Karpas-422 (cell line): ENCODE results near the gene RINL. TPM values are rescaled to one million over a fixed set of nuclear protein-coding genes. Genes with fewer than 3 reads are reported as not detected.
A peak's percentile ranks its signal among the peaks of the same experiment; 100 is the strongest.

ENCODE experiments used
- DNase-seq: peaks from one replicate; pipeline ENCODE4 v3.0.0-alpha.2; 2015
- H2AFZ ChIP-seq: fragments of 200-600 bp; sonication (generic); 2 replicates; pipeline ENCODE4 v1.6.1; 2014; ENCODE audit warnings: antibody characterized with exemption, low read length, mixed read lengths
- H3K27ac ChIP-seq: fragments of 200-600 bp; sonication (generic); 2 replicates; pipeline ENCODE4 v1.5.1; 2014; ENCODE audit warnings: mild to moderate bottlenecking, low read length, moderate library complexity
- H3K27me3 ChIP-seq: fragments of 200-600 bp; sonication (generic); 2 replicates; pipeline ENCODE4 v1.6.1; 2014; ENCODE audit warnings: low read length, mixed read lengths
- H3K36me3 ChIP-seq: fragments of 200-600 bp; sonication (generic); 2 replicates; pipeline ENCODE4 v1.6.1; 2014; ENCODE audit warnings: low read length, mixed read lengths; ENCODE audit not compliant: insufficient read depth
- H3K4me1 ChIP-seq: fragments of 200-600 bp; sonication (generic); 2 replicates; pipeline ENCODE4 v1.6.1; 2014; ENCODE audit warnings: mild to moderate bottlenecking, low read length, mixed read lengths
- H3K4me2 ChIP-seq: fragments of 200-600 bp; sonication (generic); 2 replicates; pipeline ENCODE4 v1.6.1; 2014; ENCODE audit warnings: low read length, low read depth, mild to moderate bottlenecking; ENCODE audit not compliant: poor library complexity, severe bottlenecking
- H3K4me3 ChIP-seq: fragments of 200-600 bp; sonication (generic); 2 replicates; pipeline ENCODE4 v1.5.1; 2014; ENCODE audit warnings: mild to moderate bottlenecking, antibody characterized with exemption, low read length, mixed read lengths
- H3K79me2 ChIP-seq: fragments of 200-600 bp; sonication (generic); 2 replicates; pipeline ENCODE4 v1.6.1; 2014; ENCODE audit warnings: mild to moderate bottlenecking, low read length, mixed read lengths
- H3K9ac ChIP-seq: fragments of 200-600 bp; sonication (generic); 2 replicates; pipeline ENCODE4 v1.6.0; 2014; ENCODE audit warnings: low read length
- H3K9me2 ChIP-seq: fragments of 200-600 bp; sonication (generic), shearing (Covaris generic); replicated peaks from 2 replicates; pipeline ENCODE4 v1.6.0; 2014; ENCODE audit warnings: mild to moderate bottlenecking, low read length, moderate library complexity; ENCODE audit not compliant: insufficient read depth
- H3K9me3 ChIP-seq: fragments of 300-700, 200-600 bp; sonication (generic); 2 replicates; pipeline ENCODE4 v1.6.1; 2014; ENCODE audit warnings: low read length, mixed read lengths
- H4K20me1 ChIP-seq: fragments of 200-600 bp; sonication (generic); 2 replicates; pipeline ENCODE4 v1.6.1; 2014; ENCODE audit warnings: mild to moderate bottlenecking, antibody characterized with exemption, low read length, low read depth; ENCODE audit not compliant: insufficient read depth
- total RNA-seq: library from RNA; depleted of rRNA; stranded (reverse); fragments of >200 nt; shearing (Covaris generic); gene quantifications from 2 replicates; pipeline ENCODE4 v1.2.3, GENCODE V29; 2014; ENCODE audit warnings: low replicate concordance

The RINL gene
- total RNA-seq, 1 experiment from 2014 or later: 69.3 TPM

GRCh38 chr19:38845374-38846024 lies 32.6 kb downstream of the RINL start:
- H3K27me3 ChIP-seq: no peaks in the 10 kb centered on the region
- no peak overlapping the region for H2AFZ ChIP-seq
- peaks cover 58% of the 10 kb centered on the region for H4K20me1 ChIP-seq
- H3K9ac ChIP-seq: no peak overlapping the region
- H3K4me2 ChIP-seq: no peak overlapping the region
- no peak overlapping the region for H3K4me3 ChIP-seq
- DNase-seq: no peak
- no peak overlapping the region for H3K27ac ChIP-seq
- H3K9me2 ChIP-seq: no peaks in the 10 kb centered on the region
- H3K4me1 ChIP-seq: peaks cover 18% of the 10 kb centered on the region
- no peaks in the 10 kb centered on the region for H3K9me3 ChIP-seq
- H3K79me2 ChIP-seq: peaks cover 63% of the 10 kb centered on the region
- H3K36me3 ChIP-seq: peaks cover 72% of the 10 kb centered on the region

GRCh38 chr19:38844093-38844686 lies 33.9 kb downstream of the RINL start:
- DNase-seq: no peak
- no peak overlapping the region for H3K27ac ChIP-seq
- no peak overlapping the region for H3K4me2 ChIP-seq
- no peaks in the 10 kb centered on the region for H3K9me2 ChIP-seq
- H3K36me3 ChIP-seq: peaks cover 80% of the 10 kb centered on the region
- H4K20me1 ChIP-seq: peaks cover 58% of the 10 kb centered on the region
- H3K27me3 ChIP-seq: no peaks in the 10 kb centered on the region
- H3K9ac ChIP-seq: no peak overlapping the region
- H2AFZ ChIP-seq: no peak overlapping the region
- H3K9me3 ChIP-seq: no peaks in the 10 kb centered on the region
- no peak overlapping the region for H3K4me3 ChIP-seq
- peaks cover 18% of the 10 kb centered on the region for H3K4me1 ChIP-seq
- H3K79me2 ChIP-seq: peaks cover 63% of the 10 kb centered on the region

- Histone ChIP-seq H3K27ac (no peak overlapping the region), H3K9ac (no peak overlapping the region), H3K79me2 (peaks cover 53% of the 10 kb centered on the region), H3K36me3 (peaks cover 75% of the 10 kb centered on the region), H3K9me3 (no peaks in the 10 kb centered on the region), H3K4me2 (no peak overlapping the region), H3K4me3 (no peak overlapping the region), H3K9me2 (no peaks in the 10 kb centered on the region), H3K27me3 (no peaks in the 10 kb centered on the region), H2AFZ (no peak overlapping the region), H4K20me1 (peaks cover 56% of the 10 kb centered on the region), H3K4me1 (peaks cover 9% of the 10 kb centered on the region)
- peak; percentile 41 for DNase-seq
These were observed 34.8 kb downstream of the RINL start for GRCh38 chr19:38843175-38843758.

GRCh38 chr19:38842439-38843174 lies 35.5 kb downstream of the RINL start:
- H3K9ac ChIP-seq: no peak overlapping the region
- peaks cover 77% of the 10 kb centered on the region for H3K36me3 ChIP-seq
- peaks cover 2% of the 10 kb centered on the region for H3K4me1 ChIP-seq
- no peaks in the 10 kb centered on the region for H3K27me3 ChIP-seq
- H3K4me3 ChIP-seq: no peak overlapping the region
- no peak overlapping the region for H2AFZ ChIP-seq
- H3K79me2 ChIP-seq: peaks cover 47% of the 10 kb centered on the region
- H3K27ac ChIP-seq: no peak overlapping the region
- H4K20me1 ChIP-seq: peaks cover 49% of the 10 kb centered on the region
- no peaks in the 10 kb centered on the region for H3K9me2 ChIP-seq
- DNase-seq: no peak
- H3K4me2 ChIP-seq: no peak overlapping the region
- no peaks in the 10 kb centered on the region for H3K9me3 ChIP-seq

- Histone ChIP-seq H3K27ac (no peak overlapping the region), H3K9me2 (no peaks in the 10 kb centered on the region), H3K79me2 (peaks cover 40% of the 10 kb centered on the region), H3K4me2 (no peak overlapping the region), H4K20me1 (peaks cover 43% of the 10 kb centered on the region), H3K4me3 (no peak overlapping the region), H3K9ac (no peak overlapping the region), H3K4me1 (no peaks in the 10 kb centered on the region), H3K36me3 (peaks cover 74% of the 10 kb centered on the region), H3K9me3 (no peaks in the 10 kb centered on the region), H2AFZ (no peak overlapping the region), H3K27me3 (no peaks in the 10 kb centered on the region)
- peak; percentile 38 for DNase-seq
These were observed 36.2 kb downstream of the RINL start for GRCh38 chr19:38841787-38842438.

- H4K20me1 ChIP-seq: peaks cover 41% of the 10 kb centered on the region
- no peak overlapping the region for H3K4me3 ChIP-seq
- H3K79me2 ChIP-seq: peaks cover 35% of the 10 kb centered on the region
- H3K4me1 ChIP-seq: no peaks in the 10 kb centered on the region
- peak; percentile 39 for DNase-seq
- H3K9ac ChIP-seq: no peak overlapping the region
- no peak overlapping the region for H3K4me2 ChIP-seq
- H3K9me3 ChIP-seq: no peaks in the 10 kb centered on the region
- peaks cover 76% of the 10 kb centered on the region for H3K36me3 ChIP-seq
- H2AFZ ChIP-seq: no peak overlapping the region
- no peak overlapping the region for H3K27ac ChIP-seq
- no peaks in the 10 kb centered on the region for H3K9me2 ChIP-seq
- no peaks in the 10 kb centered on the region for H3K27me3 ChIP-seq
These were observed 36.8 kb downstream of the RINL start for GRCh38 chr19:38841180-38841766.

GRCh38 chr19:38840583-38840968 lies 37.5 kb downstream of the RINL start:
- DNase-seq: no peak
- Histone ChIP-seq H3K4me3 (no peak overlapping the region), H2AFZ (no peak overlapping the region), H3K4me1 (no peaks in the 10 kb centered on the region), H3K9ac (no peak overlapping the region), H3K27me3 (no peaks in the 10 kb centered on the region), H3K9me3 (no peaks in the 10 kb centered on the region), H3K36me3 (peaks cover 72% of the 10 kb centered on the region), H4K20me1 (peaks cover 41% of the 10 kb centered on the region), H3K4me2 (no peak overlapping the region), H3K9me2 (no peaks in the 10 kb centered on the region), H3K27ac (no peak overlapping the region), H3K79me2 (peaks cover 29% of the 10 kb centered on the region)
